ENCODE results near the gene ASPA.
"Not testable (repeated sequence)": the region's sequence is repeated elsewhere in the genome, so short reads cannot be mapped to it uniquely, and the experiment has no call there.

The ASPA gene

GRCh38 chr17:3475812-3476610 is at the start of gene ASPA:
TSS of gene ASPA (plus strand) at chr17:3475997. CDS start at chr17:3476160, 163 bp downstream.
- no peak within 1 kb of the TSS for H2AFZ ChIP-seq (ENCODE audit: low read length)
- H3F3A ChIP-seq (ENCODE audit: insufficient read depth, low read length): no peaks in the 10 kb centered on the region
- no peak for DNase-seq
- H3K9me3 ChIP-seq (replicated peaks; ENCODE audit: insufficient read depth, low read length): no peaks in the 10 kb centered on the region
- H3K27ac ChIP-seq (ENCODE audit: low read length): no peak within 1 kb of the TSS
- H3K27me3 ChIP-seq (replicated peaks; ENCODE audit: insufficient read depth, low read length): no peaks in the 10 kb centered on the region
- H3K36me3 ChIP-seq (replicated peaks; ENCODE audit: insufficient read depth, low read length): no peaks in the 10 kb centered on the region
- no peak within 1 kb of the TSS for H3K4me2 ChIP-seq (ENCODE audit: low read depth, low read length)
- no peak within 1 kb of the TSS for H3K4me3 ChIP-seq (ENCODE audit: low read length)
- no peaks in the 10 kb centered on the region for H3K4me1 ChIP-seq (ENCODE audit: low read length)
- no peak within 1 kb of the TSS for H3K9ac ChIP-seq (ENCODE audit: low read length)
- no peaks in the 10 kb centered on the region for H3K79me2 ChIP-seq (ENCODE audit: low read length)
- H3K9me2 ChIP-seq (replicated peaks; ENCODE audit: insufficient read depth, low read length): no peaks in the 10 kb centered on the region
- TF ChIP-seq EZH2 (optimal IDR thresholded peaks at IDR 0.05; ENCODE audit: low read depth, low read length) (no peak), EZH2phosphoT487 (IDR thresholded peaks at IDR 0.05; ENCODE audit: low read length) (no peak), CTCF (IDR thresholded peaks at IDR 0.05; ENCODE audit: low read length) (no peak)
- H4K20me1 ChIP-seq (ENCODE audit: insufficient read depth, low read length): no peaks in the 10 kb centered on the region

- H3K9ac ChIP-seq (ENCODE audit: low read length); H3K27ac ChIP-seq (ENCODE audit: low read length); H3F3A ChIP-seq (ENCODE audit: insufficient read depth, low read length); H3K4me3 ChIP-seq (ENCODE audit: low read length); H3K79me2 ChIP-seq (ENCODE audit: low read length); H2AFZ ChIP-seq (ENCODE audit: low read length); H4K20me1 ChIP-seq (ENCODE audit: insufficient read depth, low read length); H3K36me3 ChIP-seq (replicated peaks; ENCODE audit: insufficient read depth, low read length); H3K9me2 ChIP-seq (replicated peaks; ENCODE audit: insufficient read depth, low read length); H3K9me3 ChIP-seq (replicated peaks; ENCODE audit: insufficient read depth, low read length); H3K4me1 ChIP-seq (ENCODE audit: low read length); DNase-seq; H3K27me3 ChIP-seq (replicated peaks; ENCODE audit: insufficient read depth, low read length); H3K4me2 ChIP-seq (ENCODE audit: low read depth, low read length): not testable (repeated sequence)
Observed at GRCh38 chr17:3433215-3433614, 42.6 kb upstream of the ASPA start.

GRCh38 chr17:3433741-3434140 is 42.1 kb upstream of the ASPA start, which contains the start of gene OR1E2:
TSS of gene OR1E2 (minus strand) at chr17:3433841. CDS start at chr17:3433841, 0 bp downstream.
- no peaks in the 10 kb centered on the region for H3F3A ChIP-seq (ENCODE audit: insufficient read depth, low read length)
- no peak within 1 kb of the TSS for H3K27ac ChIP-seq (ENCODE audit: low read length)
- no peak within 1 kb of the TSS for H3K9ac ChIP-seq (ENCODE audit: low read length)
- H3K9me2 ChIP-seq (replicated peaks; ENCODE audit: insufficient read depth, low read length): no peaks in the 10 kb centered on the region
- TF ChIP-seq EZH2 (optimal IDR thresholded peaks at IDR 0.05; ENCODE audit: low read depth, low read length): no peak
- no peak for TF ChIP-seq EZH2phosphoT487 (IDR thresholded peaks at IDR 0.05; ENCODE audit: low read length)
- TF ChIP-seq CTCF (IDR thresholded peaks at IDR 0.05; ENCODE audit: low read length): no peak
- no peaks in the 10 kb centered on the region for H4K20me1 ChIP-seq (ENCODE audit: insufficient read depth, low read length)
- no peak within 1 kb of the TSS for H3K4me3 ChIP-seq (ENCODE audit: low read length)
- no peak within 1 kb of the TSS for H3K4me2 ChIP-seq (ENCODE audit: low read depth, low read length)
- no peaks in the 10 kb centered on the region for H3K36me3 ChIP-seq (replicated peaks; ENCODE audit: insufficient read depth, low read length)
- H3K27me3 ChIP-seq (replicated peaks; ENCODE audit: insufficient read depth, low read length): no peaks in the 10 kb centered on the region
- no peaks in the 10 kb centered on the region for H3K9me3 ChIP-seq (replicated peaks; ENCODE audit: insufficient read depth, low read length)
- no peaks in the 10 kb centered on the region for H3K4me1 ChIP-seq (ENCODE audit: low read length)
- no peak within 1 kb of the TSS for H2AFZ ChIP-seq (ENCODE audit: low read length)
- no peaks in the 10 kb centered on the region for H3K79me2 ChIP-seq (ENCODE audit: low read length)
- DNase-seq: no peak

GRCh38 chr17:3438368-3438767 is 37.4 kb upstream of the ASPA start:
- Histone ChIP-seq H3K79me2 (ENCODE audit: low read length) (no peaks in the 10 kb centered on the region), H3K9ac (ENCODE audit: low read length) (no peak overlapping the region), H3K36me3 (replicated peaks; ENCODE audit: insufficient read depth, low read length) (no peaks in the 10 kb centered on the region), H3K4me2 (ENCODE audit: low read depth, low read length) (no peak overlapping the region), H3K27ac (ENCODE audit: low read length) (no peak overlapping the region), H3K4me3 (ENCODE audit: low read length) (no peak overlapping the region), H2AFZ (ENCODE audit: low read length) (no peak overlapping the region), H3K27me3 (replicated peaks; ENCODE audit: insufficient read depth, low read length) (no peaks in the 10 kb centered on the region), H3K9me3 (replicated peaks; ENCODE audit: insufficient read depth, low read length) (no peaks in the 10 kb centered on the region), H3K4me1 (ENCODE audit: low read length) (no peaks in the 10 kb centered on the region), H3K9me2 (replicated peaks; ENCODE audit: insufficient read depth, low read length) (no peaks in the 10 kb centered on the region), H3F3A (ENCODE audit: insufficient read depth, low read length) (no peaks in the 10 kb centered on the region), H4K20me1 (ENCODE audit: insufficient read depth, low read length) (no peaks in the 10 kb centered on the region)
- no peak for DNase-seq
- TF ChIP-seq CTCF (IDR thresholded peaks at IDR 0.05; ENCODE audit: low read length): no peak
- no peak for TF ChIP-seq EZH2 (optimal IDR thresholded peaks at IDR 0.05; ENCODE audit: low read depth, low read length)
- TF ChIP-seq EZH2phosphoT487 (IDR thresholded peaks at IDR 0.05; ENCODE audit: low read length): no peak
